Endothelial cell of umbilical vein (primary cell): ENCODE results near the gene ESPN. TPM values are rescaled to one million over a fixed set of nuclear protein-coding genes. Genes with fewer than 3 reads are reported as not detected.

ENCODE experiments used
- BruUV-seq: library from RNA; stranded (reverse); fragments of 400-500 nt; replicated peaks from 2 replicates; lab custom pipeline; 2021; lab: Mats Ljungman, UMichigan
- CTCF ChIA-PET: fragments of 300-600, 350-600 bp; sonication (Branson Sonifier 250); formaldehyde crosslinking; loops from one replicate; lab custom pipeline; 2021; ENCODE audit warnings: antibody characterized with exemption, inconsistent platforms; lab: Charles Lee
- POLR2A ChIA-PET: fragments of 300-600, 350-600 bp; sonication (Branson Sonifier 250); formaldehyde crosslinking; loops from one replicate; lab custom pipeline; 2021; ENCODE audit warnings: antibody characterized with exemption, inconsistent platforms; lab: Charles Lee
- DNase-seq: peaks from one replicate; pipeline ENCODE4 v3.0.0-alpha.2; 2011; ENCODE audit warnings: low read depth, low spot score
- FAIRE-seq: peaks from 2 replicates; lab custom pipeline; 2011; peaks lifted over from hg19 to GRCh38; lab: Jason Lieb, UNC
- H2AFZ ChIP-seq: 2 replicates; pipeline ENCODE4 v1.6.0; 2012; ENCODE audit warnings: low read depth, low read length, control low read depth, inconsistent platforms
- H3K27ac ChIP-seq: 2 replicates; pipeline ENCODE4 v1.5.1; 2011; ENCODE audit warnings: low read depth, mild to moderate bottlenecking, control low read depth, low read length, moderate library complexity; ENCODE audit not compliant: insufficient read depth
- H3K27me3 ChIP-seq, 2 experiments: 2 replicates each; pipeline versions ENCODE4 v1.6.0 to v1.6.1; 2011; ENCODE audit warnings: low read length in 2 of 2, mixed read lengths in 1 of 2; ENCODE audit not compliant: control insufficient read depth in 2 of 2, insufficient read depth in 2 of 2
- H3K36me3 ChIP-seq, 2 experiments: 2 replicates in 1 of 2; 3 replicates in 1 of 2; pipeline ENCODE4 v1.5.1; 2011; ENCODE audit warnings: low read length in 2 of 2, mild to moderate bottlenecking in 1 of 2, moderate library complexity in 1 of 2; ENCODE audit not compliant: control insufficient read depth in 2 of 2, insufficient read depth in 2 of 2; ENCODE audit errors: extremely low read depth in 1 of 2
- H3K4me1 ChIP-seq: 3 replicates; pipeline ENCODE4 v1.5.1; 2011; ENCODE audit warnings: mild to moderate bottlenecking, low read length; ENCODE audit not compliant: control insufficient read depth, insufficient read depth; ENCODE audit errors: extremely low read depth
- H3K4me2 ChIP-seq: 2 replicates; pipeline ENCODE4 v1.6.1; 2011; ENCODE audit warnings: low read length, control low read depth, mixed read lengths; ENCODE audit not compliant: insufficient read depth
- H3K4me3 ChIP-seq, 3 experiments: fragments of 200-600 bp in 1 of 3; sonication (generic), shearing (Covaris generic) in 1 of 3; replicated peaks in 1 of 3; 2 replicates each; pipeline ENCODE4 v1.5.1; 2011 to 2016; ENCODE audit warnings: control low read depth in 3 of 3, low read length in 3 of 3, mild to moderate bottlenecking in 2 of 3, inconsistent platforms in 1 of 3, low read depth in 1 of 3, moderate library complexity in 1 of 3; ENCODE audit not compliant: insufficient read depth in 1 of 3
- H3K79me2 ChIP-seq: 2 replicates; pipeline ENCODE4 v1.6.0; 2012; ENCODE audit warnings: low read length, inconsistent platforms; ENCODE audit not compliant: control insufficient read depth, insufficient read depth
- H3K9ac ChIP-seq: replicated peaks from 2 replicates; pipeline ENCODE3; 2011; ENCODE audit warnings: low read length, control low read depth; ENCODE audit not compliant: insufficient read depth; ENCODE audit errors: extremely low read depth
- H3K9me1 ChIP-seq: replicated peaks from 3 replicates; pipeline ENCODE4 v1.6.0; 2011; ENCODE audit warnings: mild to moderate bottlenecking, low read length; ENCODE audit not compliant: control insufficient read depth, insufficient read depth; ENCODE audit errors: extremely low read depth
- H3K9me3 ChIP-seq: replicated peaks from 2 replicates; pipeline ENCODE4 v1.5.1; 2012; ENCODE audit warnings: low read length, inconsistent platforms; ENCODE audit not compliant: control insufficient read depth, insufficient read depth
- H4K20me1 ChIP-seq: replicated peaks from 2 replicates; pipeline ENCODE3; 2011; ENCODE audit warnings: mild to moderate bottlenecking, low read length; ENCODE audit not compliant: control insufficient read depth, insufficient read depth; ENCODE audit errors: extremely low read depth
- EZH2 ChIP-seq: IDR thresholded peaks from 2 replicates; pipeline ENCODE4 v1.6.1; 2012; ENCODE audit warnings: borderline replicate concordance, low read depth, mild to moderate bottlenecking, moderate library complexity, low read length, inconsistent platforms; ENCODE audit not compliant: severe bottlenecking
- FOS ChIP-seq: IDR thresholded peaks from 2 replicates; pipeline ENCODE4 v1.6.1; 2011; ENCODE audit warnings: mild to moderate bottlenecking, low read length, moderate library complexity, borderline replicate concordance; ENCODE audit not compliant: insufficient read depth
- GATA2 ChIP-seq: IDR thresholded peaks from 2 replicates; pipeline ENCODE4 v1.7.0; 2011; ENCODE audit warnings: low read depth, mild to moderate bottlenecking, moderate library complexity, mixed read lengths, low read length; ENCODE audit not compliant: insufficient read length, insufficient read depth
- JUN ChIP-seq: IDR thresholded peaks from 2 replicates; pipeline ENCODE4 v1.6.1; 2011; ENCODE audit warnings: borderline replicate concordance, low read depth; ENCODE audit not compliant: insufficient read length, insufficient read depth
- MAX ChIP-seq: IDR thresholded peaks from 2 replicates; pipeline ENCODE4 v1.6.1; 2011; ENCODE audit not compliant: insufficient read depth, insufficient read length
- MYC ChIP-seq: IDR thresholded peaks from one replicate; pipeline ENCODE4 v1.6.1; 2011; ENCODE audit warnings: mild to moderate bottlenecking, low read depth, low read length
- POLR2A ChIP-seq: IDR thresholded peaks from 2 replicates; pipeline ENCODE4 v1.6.1; 2012; ENCODE audit warnings: low read depth, mild to moderate bottlenecking, control low read depth, low read length
- POLR2AphosphoS5 ChIP-seq: IDR thresholded peaks from 2 replicates; pipeline ENCODE4 v1.6.1; 2012; ENCODE audit warnings: low read depth, mild to moderate bottlenecking, control low read depth, low read length, moderate library complexity; ENCODE audit not compliant: insufficient read depth
- dilution Hi-C: fragments of 300-500 bp; cut with MboI; formaldehyde crosslinking; loops from one replicate; pipeline ENCODE4 v1.15.0; 2019; ENCODE audit warnings: low sequenced_read_pairs; ENCODE audit not compliant: extremely low pct_ligation_motif_present
- intact Hi-C: fragments of 100-400 bp; cut with micrococcal nuclease; formaldehyde crosslinking; loops from one replicate; pipeline ENCODE4 v1.10.0; 2022
- polyA plus RNA-seq, 4 experiments: library from polyadenylated mRNA; depleted of rRNA in 3 of 4; stranded (reverse) in 3 of 4; unstranded in 1 of 4; fragments of >200 nt; gene quantifications; 2 replicates each; pipeline versions ENCODE4 v1.2.1 to v1.2.3, GENCODE V29; 2011 to 2012; ENCODE audit warnings: missing spikeins in 1 of 4
- total RNA-seq: library from RNA; stranded (reverse); gene quantifications from 2 replicates; pipeline ENCODE4 v1.2.3, GENCODE V29; 2021
- TF ChIP-seq, protein P1 (sequence below), 2 donors: IDR thresholded peaks; 1 replicate in 1 of 2; 2 replicates in 1 of 2; pipeline ENCODE4 v1.5.1; 2011; ENCODE audit warnings: low read length in 2 of 2, mild to moderate bottlenecking in 2 of 2, moderate library complexity in 2 of 2, control low read depth in 1 of 2, inconsistent platforms in 1 of 2, low read depth in 1 of 2; ENCODE audit not compliant: insufficient read depth in 1 of 2; ENCODE audit errors: extremely low read depth in 1 of 2

ESPN gene
- total and polyA plus RNA-seq, 2 donors (not counting 3 experiments of a cell fraction or from before 2014, with no cell fraction given) = 0.54 to 0.71 TPM

DNA sequence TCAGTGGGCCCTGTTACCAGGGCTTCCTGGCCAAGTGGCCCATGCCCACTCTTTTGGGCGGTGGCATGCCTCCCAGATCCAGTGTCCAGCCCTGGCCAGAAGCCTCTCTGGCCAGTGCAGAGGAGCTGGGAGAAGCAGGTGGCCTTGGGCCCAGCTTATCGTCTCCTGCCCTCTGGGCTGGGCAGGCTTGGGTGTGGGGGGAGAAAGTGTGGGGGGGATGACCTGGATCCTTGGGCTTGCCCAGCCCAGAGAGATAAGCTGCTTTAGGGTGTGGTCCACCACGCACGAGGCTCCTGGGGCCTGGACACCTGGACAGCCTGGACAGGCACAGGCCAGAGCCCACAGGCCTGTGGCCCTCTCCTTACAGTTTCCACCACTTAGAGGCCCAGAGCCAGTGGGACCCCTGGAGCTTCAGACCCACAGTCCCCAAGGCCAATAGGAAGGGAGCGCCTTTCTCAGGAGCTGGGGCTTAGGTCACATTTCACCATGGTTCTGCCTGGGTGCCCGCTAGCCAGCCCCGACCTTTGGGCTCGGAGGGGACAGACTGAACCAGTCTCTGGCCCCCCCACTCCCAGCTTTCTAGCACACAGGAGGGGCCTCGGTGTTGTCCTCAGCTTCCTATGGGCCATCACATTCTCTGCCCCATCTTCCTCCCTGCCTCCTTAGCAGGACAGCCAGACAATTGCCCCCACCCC, 1.8 kb downstream of the ESPN start:
- dilution Hi-C loops = no loop called here
- no peaks in the 10 kb centered on the region for H3K9me3 ChIP-seq
- BruUV-seq = no TSS peak
- FAIRE-seq (no peak), DNase-seq (no peak)
- no peak overlapping the region for H3K27ac ChIP-seq
- CTCF ChIA-PET = interaction anchor here (1.4 to 11.1 kb wide), 2 partner anchors 10 to 12 kb away, joined by 10 to 202 read pairs; no protein-coding TSS in a partner anchor
- H3K4me2 ChIP-seq = no peak overlapping the region
- no peak overlapping the region for H2AFZ ChIP-seq
- H3K79me2 ChIP-seq = no peaks in the 10 kb centered on the region
- H4K20me1 ChIP-seq = no peaks in the 10 kb centered on the region
- peaks cover 23% of the 10 kb centered on the region for H3K4me1 ChIP-seq
- no peaks in the 10 kb centered on the region for H3K9me1 ChIP-seq
- TF ChIP-seq FOS = no peak
- TF ChIP-seq JUN = no peak
- TF ChIP-seq, protein P1, sequence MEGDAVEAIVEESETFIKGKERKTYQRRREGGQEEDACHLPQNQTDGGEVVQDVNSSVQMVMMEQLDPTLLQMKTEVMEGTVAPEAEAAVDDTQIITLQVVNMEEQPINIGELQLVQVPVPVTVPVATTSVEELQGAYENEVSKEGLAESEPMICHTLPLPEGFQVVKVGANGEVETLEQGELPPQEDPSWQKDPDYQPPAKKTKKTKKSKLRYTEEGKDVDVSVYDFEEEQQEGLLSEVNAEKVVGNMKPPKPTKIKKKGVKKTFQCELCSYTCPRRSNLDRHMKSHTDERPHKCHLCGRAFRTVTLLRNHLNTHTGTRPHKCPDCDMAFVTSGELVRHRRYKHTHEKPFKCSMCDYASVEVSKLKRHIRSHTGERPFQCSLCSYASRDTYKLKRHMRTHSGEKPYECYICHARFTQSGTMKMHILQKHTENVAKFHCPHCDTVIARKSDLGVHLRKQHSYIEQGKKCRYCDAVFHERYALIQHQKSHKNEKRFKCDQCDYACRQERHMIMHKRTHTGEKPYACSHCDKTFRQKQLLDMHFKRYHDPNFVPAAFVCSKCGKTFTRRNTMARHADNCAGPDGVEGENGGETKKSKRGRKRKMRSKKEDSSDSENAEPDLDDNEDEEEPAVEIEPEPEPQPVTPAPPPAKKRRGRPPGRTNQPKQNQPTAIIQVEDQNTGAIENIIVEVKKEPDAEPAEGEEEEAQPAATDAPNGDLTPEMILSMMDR (IDR thresholded peaks at IDR 0.05; ENCODE audit: extremely low read depth in 1 of 2, insufficient read depth in 1 of 2, low read depth in 1 of 2, low read length in 2 of 2) = no peak
- TF ChIP-seq MYC = no peak
- no peak for TF ChIP-seq MAX
- TF ChIP-seq POLR2AphosphoS5 = no peak
- TF ChIP-seq EZH2 = no peak
- TF ChIP-seq POLR2A = no peak
- no peak for TF ChIP-seq GATA2
- no peaks in the 10 kb centered on the region for H3K36me3 ChIP-seq
- no peak overlapping the region for H3K9ac ChIP-seq
- peaks cover 0 to 3% of the 10 kb centered on the region in 2 experiments for H3K27me3 ChIP-seq
- POLR2A ChIA-PET = no interaction called here
- intact Hi-C loops = no loop called here
- H3K4me3 ChIP-seq = no peak overlapping the region
